Measurements from ENCODE around the gene PPP6R3. TPM values are rescaled to one million over a fixed set of nuclear protein-coding genes. Genes with fewer than 3 reads are reported as not detected.
A peak's percentile ranks its signal among the peaks of the same experiment; 100 is the strongest.

Gene PPP6R3
- total and polyA plus RNA-seq, 2 of the 13 experiments (the other 11 are each of a cell fraction or from before 2014, with no cell fraction given): 41.2 to 83.4 TPM

- no peaks in the 10 kb centered on the region for H3K27me3 ChIP-seq (ENCODE audit: control insufficient read depth in 1 of 2, insufficient read depth in 2 of 2, low read length in 2 of 2)
- CTCF ChIA-PET (ENCODE audit: low intra/inter-chr PET ratio, low total read pairs): no interaction called here
- peaks cover 77% of the 10 kb centered on the region for H4K20me1 ChIP-seq (ENCODE audit: insufficient read depth, low read length)
- POLR2A ChIA-PET: no interaction called here
- H3K27ac ChIP-seq (ENCODE audit: extremely low read length, insufficient read depth, low read length): no peak overlapping the region
- TF ChIP-seq ATF4 (CRISPR knock-in tag; IDR thresholded peaks at IDR 0.05): no peak
- TF ChIP-seq RFXAP (CRISPR knock-in tag; IDR thresholded peaks at IDR 0.05; ENCODE audit: borderline replicate concordance): no peak
- TF ChIP-seq ZNF446 (CRISPR knock-in tag; IDR thresholded peaks at IDR 0.05): no peak
- no peak for TF ChIP-seq DR1 (CRISPR knock-in tag; IDR thresholded peaks at IDR 0.05)
- no peak for TF ChIP-seq ZEB1 (IDR thresholded peaks at IDR 0.05; ENCODE audit: insufficient replicate concordance, low read depth)
- TF ChIP-seq ARID5B (CRISPR knock-in tag; IDR thresholded peaks at IDR 0.05): no peak
- TF ChIP-seq PITX1 (CRISPR knock-in tag; IDR thresholded peaks at IDR 0.05): no peak
- no peak for TF ChIP-seq ZBTB4 (CRISPR knock-in tag; IDR thresholded peaks at IDR 0.05; ENCODE audit: borderline replicate concordance)
- no peak overlapping the region for H3K9ac ChIP-seq (ENCODE audit: insufficient read depth, low read depth, low read length)
- intact Hi-C loops (cut with micrococcal nuclease; ENCODE audit: unreplicated experiment) (no loop called here), in situ Hi-C loops (cut with HindIII; ENCODE audit: extremely low pct_ligation_motif_present, low pct_unique_long_range_greater_than_20kb) (no loop called here)
- no peaks in the 10 kb centered on the region for H3K9me3 ChIP-seq (ENCODE audit: low read length)
- H3K4me1 ChIP-seq (ENCODE audit: insufficient read depth, low read length): peaks cover 40% of the 10 kb centered on the region
- H3K4me3 ChIP-seq (replicated peaks in 1 of 3; ENCODE audit: insufficient read depth in 1 of 3, low read depth in 2 of 3, low read length in 3 of 3): no peak overlapping the region
- 96% methylated on average over 2 of the region's 2 CpGs for WGBS (ENCODE audit: low lambda C conversion rate)
- FAIRE-seq (no peak), ATAC-seq (no peak), DNase-seq (ENCODE audit: low spot score) (no peak)
- H3K36me3 ChIP-seq (replicated peaks in 1 of 2; ENCODE audit: control insufficient read depth in 1 of 2, insufficient read depth in 2 of 2, low read length in 2 of 2): peaks cover 5 to 21% of the 10 kb centered on the region in 2 experiments; a peak in 4 of 5 replicates
- no peak overlapping the region for H2AFZ ChIP-seq (ENCODE audit: low read length)
- peaks cover 85% of the 10 kb centered on the region for H3K79me2 ChIP-seq (ENCODE audit: insufficient read depth, low read length)
- TSS peak; percentile 4 for BruUV-seq (replicated peaks)
- H3K4me2 ChIP-seq (ENCODE audit: low read depth, low read length): no peak overlapping the region
These were observed 12.2 kb downstream of the PPP6R3 start for GRCh38 chr11:68472778-68473177.
